Measurements from ENCODE around the gene SIGLEC8. TPM values are rescaled to one million over a fixed set of nuclear protein-coding genes. Genes with fewer than 3 reads are reported as not detected.
A peak's percentile ranks its signal among the peaks of the same experiment; 100 is the strongest.
"Not testable (repeated sequence)": the region's sequence is repeated elsewhere in the genome, so short reads cannot be mapped to it uniquely, and the experiment has no call there.

Gene SIGLEC8
- total RNA-seq, 1 donor from 2014 or later: not detected

DNA sequence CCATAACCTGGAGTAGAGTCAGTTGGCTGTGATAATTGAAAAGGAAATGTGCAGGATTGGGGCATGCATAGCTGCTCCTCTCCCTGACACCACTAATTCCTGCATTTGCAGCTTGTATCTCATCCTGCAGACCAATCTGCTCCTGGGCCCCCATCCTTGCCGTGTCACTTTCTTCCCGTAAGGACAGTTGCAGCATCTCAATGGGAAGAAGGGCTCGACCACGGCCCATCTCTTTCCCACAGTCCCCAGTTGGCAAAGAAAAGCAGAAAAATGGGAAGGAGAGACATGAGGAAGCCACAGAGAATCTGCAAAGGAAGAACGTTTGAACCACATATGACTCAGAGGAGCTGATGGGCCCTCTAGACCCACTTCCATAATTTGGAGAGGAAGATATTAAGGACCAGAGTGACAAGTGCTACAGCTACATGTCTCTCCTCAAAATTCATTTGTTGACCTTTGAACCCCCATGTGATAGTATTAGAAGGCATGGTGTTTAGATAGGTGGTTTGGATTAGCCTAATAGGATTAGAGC is 45.1 kb upstream of the SIGLEC8 start:
- no peak overlapping the region for H3K4me3 Mint-ChIP-seq
- ATAC-seq (ENCODE audit: low read depth) (no peak), DNase-seq (no peak)
- intact Hi-C loops (cut with micrococcal nuclease): no loop called here
- no peaks in the 10 kb centered on the region for H3K9me3 Mint-ChIP-seq
- POLR2A ChIA-PET: no interaction called here
- TF ChIP-seq, protein P1, sequence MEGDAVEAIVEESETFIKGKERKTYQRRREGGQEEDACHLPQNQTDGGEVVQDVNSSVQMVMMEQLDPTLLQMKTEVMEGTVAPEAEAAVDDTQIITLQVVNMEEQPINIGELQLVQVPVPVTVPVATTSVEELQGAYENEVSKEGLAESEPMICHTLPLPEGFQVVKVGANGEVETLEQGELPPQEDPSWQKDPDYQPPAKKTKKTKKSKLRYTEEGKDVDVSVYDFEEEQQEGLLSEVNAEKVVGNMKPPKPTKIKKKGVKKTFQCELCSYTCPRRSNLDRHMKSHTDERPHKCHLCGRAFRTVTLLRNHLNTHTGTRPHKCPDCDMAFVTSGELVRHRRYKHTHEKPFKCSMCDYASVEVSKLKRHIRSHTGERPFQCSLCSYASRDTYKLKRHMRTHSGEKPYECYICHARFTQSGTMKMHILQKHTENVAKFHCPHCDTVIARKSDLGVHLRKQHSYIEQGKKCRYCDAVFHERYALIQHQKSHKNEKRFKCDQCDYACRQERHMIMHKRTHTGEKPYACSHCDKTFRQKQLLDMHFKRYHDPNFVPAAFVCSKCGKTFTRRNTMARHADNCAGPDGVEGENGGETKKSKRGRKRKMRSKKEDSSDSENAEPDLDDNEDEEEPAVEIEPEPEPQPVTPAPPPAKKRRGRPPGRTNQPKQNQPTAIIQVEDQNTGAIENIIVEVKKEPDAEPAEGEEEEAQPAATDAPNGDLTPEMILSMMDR (IDR thresholded peaks at IDR 0.05): no peak
- no peak overlapping the region for H3K27ac Mint-ChIP-seq
- H3K4me1 Mint-ChIP-seq: peaks cover 11% of the 10 kb centered on the region
- H3K27me3 Mint-ChIP-seq: no peaks in the 10 kb centered on the region
- CTCF ChIA-PET: no interaction called here
- no peaks in the 10 kb centered on the region for H3K36me3 Mint-ChIP-seq (ENCODE audit: low read depth)

DNA sequence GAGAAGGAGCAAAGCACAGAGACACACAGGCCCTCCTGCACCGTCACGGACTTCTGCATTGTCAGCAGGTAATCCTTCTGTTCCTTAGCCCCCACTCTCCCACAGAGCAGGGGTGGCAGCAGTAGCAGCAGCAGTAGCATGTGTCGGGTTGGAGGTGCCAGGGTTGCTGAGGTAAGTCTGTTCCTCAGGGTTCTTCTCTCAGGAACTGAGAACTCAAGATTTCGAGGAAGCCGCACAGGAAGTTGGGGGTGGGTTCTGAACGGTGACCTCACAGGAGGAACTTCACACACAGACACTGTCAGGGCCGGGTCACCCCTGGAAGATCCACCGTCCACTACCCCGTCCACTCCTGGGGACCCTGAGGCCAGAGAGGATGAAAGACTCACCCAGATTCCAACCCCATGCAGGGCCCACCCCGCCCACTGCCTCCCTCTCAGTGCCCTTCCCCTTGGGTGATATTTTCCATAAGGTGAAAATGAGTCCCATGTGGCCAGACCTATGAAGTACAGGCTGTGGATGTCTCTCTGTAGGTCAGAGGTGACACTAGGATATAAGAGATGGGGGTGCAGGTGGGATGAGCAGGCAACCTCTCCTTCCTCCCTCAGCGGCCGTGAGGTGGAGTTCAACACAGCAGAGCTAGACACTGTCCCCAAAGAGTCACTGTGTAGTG is 43.5 kb upstream of the SIGLEC8 start, which contains the start of gene SIGLEC12:
SIGLEC12 (minus strand) TSS at position 207 of the 670 bp plus-strand sequence; CDS start at position 140, 67 bp downstream.
- Mint-ChIP-seq H3K4me3 (peak within 1 kb of the TSS; percentile 39), H3K27me3 (no peaks in the 10 kb centered on the region), H3K4me1 (peaks cover 11% of the 10 kb centered on the region), H3K36me3 (ENCODE audit: low read depth) (no peaks in the 10 kb centered on the region), H3K27ac (no peak within 1 kb of the TSS), H3K9me3 (no peaks in the 10 kb centered on the region)
- TF ChIP-seq, protein P1 (IDR thresholded peaks at IDR 0.05): no peak
- ATAC-seq (ENCODE audit: low read depth) (peak; percentile 14), DNase-seq (no peak)
- intact Hi-C loops (cut with micrococcal nuclease): no loop called here
- POLR2A ChIA-PET: no interaction called here
- CTCF ChIA-PET: no interaction called here

DNA sequence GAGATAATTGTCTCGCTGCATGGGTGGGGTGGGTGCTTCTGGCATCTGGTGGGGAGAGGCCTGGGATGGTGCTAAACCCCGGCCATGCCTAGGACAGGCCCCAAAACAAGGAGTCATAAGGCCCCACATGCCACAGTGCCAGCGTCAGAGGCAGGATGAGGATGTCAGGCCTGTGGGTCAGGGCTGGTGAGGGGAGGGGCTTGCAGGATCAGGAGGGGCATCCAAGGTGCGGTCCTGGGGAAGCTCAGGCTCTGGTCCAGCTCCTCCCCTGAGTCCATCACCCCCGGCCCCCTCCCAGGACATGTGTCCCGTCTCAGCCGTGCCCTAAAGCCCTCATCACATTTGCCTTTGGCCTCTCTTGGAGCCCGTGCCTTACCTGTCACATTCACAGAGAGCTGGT is 42.7 kb upstream of the SIGLEC8 start:
- H3K27ac Mint-ChIP-seq; H3K9me3 Mint-ChIP-seq; DNase-seq; intact Hi-C loops (cut with micrococcal nuclease); POLR2A ChIA-PET; H3K27me3 Mint-ChIP-seq; H3K4me3 Mint-ChIP-seq; H3K36me3 Mint-ChIP-seq (ENCODE audit: low read depth); ATAC-seq (ENCODE audit: low read depth); CTCF ChIA-PET: not testable (repeated sequence)
- H3K4me1 Mint-ChIP-seq: peaks cover 11% of the 10 kb centered on the region

DNA sequence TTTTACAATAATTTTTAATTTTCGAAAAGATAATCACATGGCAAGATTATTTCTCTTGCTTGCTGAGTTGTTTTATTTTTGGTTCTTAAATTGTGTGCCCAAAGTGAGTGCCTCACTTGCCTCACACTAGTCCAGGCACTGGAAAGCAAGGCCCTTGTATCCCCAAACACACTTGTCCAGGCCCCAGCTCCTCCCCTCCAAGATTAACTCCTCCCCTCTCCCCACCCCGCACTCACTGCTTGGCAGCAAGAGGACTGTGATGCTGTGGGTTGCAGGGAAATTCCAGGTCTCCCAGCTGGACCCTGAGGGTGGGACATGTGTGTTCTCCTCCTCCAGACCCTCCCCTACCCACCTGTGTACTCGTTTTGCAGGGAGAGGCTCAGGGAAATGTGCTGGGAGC is 39.4 kb upstream of the SIGLEC8 start:
- POLR2A ChIA-PET: no interaction called here
- Mint-ChIP-seq H3K27ac (no peak overlapping the region), H3K4me1 (peaks cover 11% of the 10 kb centered on the region), H3K9me3 (no peaks in the 10 kb centered on the region), H3K27me3 (peaks cover 8% of the 10 kb centered on the region), H3K36me3 (ENCODE audit: low read depth) (no peaks in the 10 kb centered on the region), H3K4me3 (no peak overlapping the region)
- no peak for DNase-seq
- ATAC-seq (ENCODE audit: low read depth): no peak
- CTCF ChIA-PET: no interaction called here
- intact Hi-C loops (cut with micrococcal nuclease): no loop called here
- TF ChIP-seq, protein P1 (IDR thresholded peaks at IDR 0.05): no peak

DNA sequence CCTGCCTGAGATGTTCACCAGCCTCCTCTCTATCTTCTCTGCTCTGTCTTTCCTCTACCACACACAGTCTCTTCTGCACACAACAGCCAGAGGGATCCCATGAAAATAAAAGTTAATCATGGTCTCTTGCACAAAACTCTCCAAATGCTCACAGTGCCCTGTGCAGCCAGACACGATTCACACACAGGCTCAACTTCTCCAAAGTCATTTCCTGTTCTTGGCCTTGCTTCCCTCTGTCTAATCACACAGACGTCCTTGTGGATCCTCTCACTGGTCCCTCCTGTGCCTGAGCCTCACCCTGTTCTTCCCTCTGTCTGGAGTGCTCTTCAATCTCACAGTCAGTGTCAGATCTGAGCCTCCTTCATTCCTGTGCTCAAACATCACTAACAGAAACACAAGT is 35.5 kb upstream of the SIGLEC8 start:
- no peaks in the 10 kb centered on the region for H3K4me1 Mint-ChIP-seq
- H3K27ac Mint-ChIP-seq: no peak overlapping the region
- TF ChIP-seq, protein P1 (IDR thresholded peaks at IDR 0.05): no peak
- ATAC-seq (ENCODE audit: low read depth) (no peak), DNase-seq (no peak)
- H3K9me3 Mint-ChIP-seq: no peaks in the 10 kb centered on the region
- no peak overlapping the region for H3K4me3 Mint-ChIP-seq
- CTCF ChIA-PET: no interaction called here
- H3K27me3 Mint-ChIP-seq: peaks cover 19% of the 10 kb centered on the region
- intact Hi-C loops (cut with micrococcal nuclease): no loop called here
- POLR2A ChIA-PET: no interaction called here
- no peaks in the 10 kb centered on the region for H3K36me3 Mint-ChIP-seq (ENCODE audit: low read depth)
